NCI-H82 treated with DMSO at 0.1 percent for 48 hours (cell line): ENCODE measurements around the gene TARS1.

ENCODE experiments used
- DNase-seq: peaks from one replicate; lab custom pipeline; 2025; ENCODE audit not compliant: unreplicated experiment; lab: John Stamatoyannopoulos, UW

TARS1 gene

GRCh38 chr5:33438996-33439395 lies 1.8 kb upstream of the TARS1 start:
- no peak for DNase-seq

- DNase-seq, result no peak
Measured at GRCh38 chr5:33439905-33440481, 772 bp upstream of the TARS1 start.

GRCh38 chr5:33441241-33442177 lies 744 bp downstream of the TARS1 start:
- DNase-seq, result no peak

- DNase-seq, result no peak
Measured at GRCh38 chr5:33444542-33444941, 3.8 kb downstream of the TARS1 start.

- no peak for DNase-seq
Measured at GRCh38 chr5:33445798-33446197, 5.0 kb downstream of the TARS1 start.

GRCh38 chr5:33448118-33448517 lies 7.4 kb downstream of the TARS1 start:
- DNase-seq, result no peak

GRCh38 chr5:33457126-33457525 lies 16.4 kb downstream of the TARS1 start:
- no peak for DNase-seq

- DNase-seq, result no peak
Measured at GRCh38 chr5:33457817-33458216, 17.1 kb downstream of the TARS1 start.

- DNase-seq, result no peak
Measured at GRCh38 chr5:33460210-33460609, 19.4 kb downstream of the TARS1 start.

- DNase-seq, result no peak
Measured at GRCh38 chr5:33462456-33462855, 21.7 kb downstream of the TARS1 start.

- DNase-seq, result no peak
Measured at GRCh38 chr5:33465120-33465519, 24.4 kb downstream of the TARS1 start.

- no peak for DNase-seq
Measured at GRCh38 chr5:33468775-33469435, 28.1 kb downstream of the TARS1 start.

- DNase-seq, result no peak
Measured at GRCh38 chr5:33470544-33470943, 29.8 kb downstream of the TARS1 start.

- no peak for DNase-seq
Measured at GRCh38 chr5:33472805-33473409, 32.1 kb downstream of the TARS1 start.

- no peak for DNase-seq
Measured at GRCh38 chr5:33474004-33474403, 33.2 kb downstream of the TARS1 start.

- no peak for DNase-seq
Measured at GRCh38 chr5:33474931-33475499, 34.2 kb downstream of the TARS1 start.

GRCh38 chr5:33475706-33476105 lies 34.9 kb downstream of the TARS1 start:
- no peak for DNase-seq

GRCh38 chr5:33476992-33477391 lies 36.2 kb downstream of the TARS1 start:
- no peak for DNase-seq

- DNase-seq, result no peak
Measured at GRCh38 chr5:33477816-33478215, 37.1 kb downstream of the TARS1 start.

- DNase-seq, result no peak
Measured at GRCh38 chr5:33479311-33479710, 38.5 kb downstream of the TARS1 start.

GRCh38 chr5:33480876-33481275 lies 40.1 kb downstream of the TARS1 start:
- no peak for DNase-seq
